HT-29 (cell line): Measurements from ENCODE around the gene HOXC6. TPM values are rescaled to one million over a fixed set of nuclear protein-coding genes. Genes with fewer than 3 reads are reported as not detected.
A peak's percentile ranks its signal among the peaks of the same experiment; 100 is the strongest.

ENCODE experiments used
- DNase-seq: peaks from one replicate; pipeline ENCODE4 v3.0.0-alpha.2; 2015; ENCODE audit warnings: low spot score
- total RNA-seq: library from RNA; depleted of rRNA; stranded (reverse); fragments of >200 nt; shearing (Covaris generic); gene quantifications from 2 replicates; pipeline ENCODE4 v1.2.3, GENCODE V29; 2014

The HOXC6 gene
- total RNA-seq, 1 experiment from 2014 or later = 1.4 TPM

DNA sequence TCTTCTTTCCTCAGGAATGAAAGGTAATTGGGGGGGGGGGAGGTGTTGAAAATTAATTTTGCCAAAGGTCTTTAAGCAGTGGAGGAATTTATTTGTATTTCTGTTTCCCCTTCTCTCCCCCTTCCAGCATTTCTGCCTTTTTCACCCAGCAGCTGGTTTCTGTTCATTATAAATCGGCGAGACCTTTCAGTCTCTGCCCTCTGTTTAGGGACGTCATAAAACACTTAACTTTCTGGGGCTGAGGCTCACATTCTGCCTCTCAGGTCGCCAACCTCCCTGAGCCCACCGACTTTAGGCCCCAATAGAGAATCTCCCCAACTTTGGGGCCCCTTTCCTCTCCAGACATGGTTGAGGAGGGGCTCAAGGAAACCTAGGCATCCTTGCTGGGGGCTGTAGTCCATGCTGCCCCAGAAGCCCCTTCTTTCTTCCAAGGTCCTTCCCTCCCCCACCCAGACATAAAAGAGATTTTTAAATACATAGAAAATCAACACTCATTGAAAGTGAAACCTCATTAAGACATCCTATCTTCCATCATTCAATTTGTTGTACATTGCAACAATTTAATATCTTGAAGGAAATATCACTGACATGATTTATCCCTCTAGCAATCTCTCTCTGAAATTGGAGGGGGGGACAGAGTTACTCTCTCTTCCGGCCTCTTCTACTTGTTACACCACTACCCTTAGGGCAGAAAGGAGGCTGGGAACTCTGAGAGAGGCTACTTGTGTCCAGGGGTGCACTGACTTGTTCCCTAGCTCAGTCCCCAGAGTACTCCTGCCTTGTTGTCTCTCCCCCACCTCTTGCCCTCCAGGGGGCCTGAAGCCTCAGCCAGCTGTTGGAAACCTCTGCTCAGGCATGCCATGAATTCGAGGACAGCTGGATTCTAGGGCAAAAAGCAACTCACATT, 2.5 kb upstream of the HOXC6 start:
- DNase-seq = no peak

DNA sequence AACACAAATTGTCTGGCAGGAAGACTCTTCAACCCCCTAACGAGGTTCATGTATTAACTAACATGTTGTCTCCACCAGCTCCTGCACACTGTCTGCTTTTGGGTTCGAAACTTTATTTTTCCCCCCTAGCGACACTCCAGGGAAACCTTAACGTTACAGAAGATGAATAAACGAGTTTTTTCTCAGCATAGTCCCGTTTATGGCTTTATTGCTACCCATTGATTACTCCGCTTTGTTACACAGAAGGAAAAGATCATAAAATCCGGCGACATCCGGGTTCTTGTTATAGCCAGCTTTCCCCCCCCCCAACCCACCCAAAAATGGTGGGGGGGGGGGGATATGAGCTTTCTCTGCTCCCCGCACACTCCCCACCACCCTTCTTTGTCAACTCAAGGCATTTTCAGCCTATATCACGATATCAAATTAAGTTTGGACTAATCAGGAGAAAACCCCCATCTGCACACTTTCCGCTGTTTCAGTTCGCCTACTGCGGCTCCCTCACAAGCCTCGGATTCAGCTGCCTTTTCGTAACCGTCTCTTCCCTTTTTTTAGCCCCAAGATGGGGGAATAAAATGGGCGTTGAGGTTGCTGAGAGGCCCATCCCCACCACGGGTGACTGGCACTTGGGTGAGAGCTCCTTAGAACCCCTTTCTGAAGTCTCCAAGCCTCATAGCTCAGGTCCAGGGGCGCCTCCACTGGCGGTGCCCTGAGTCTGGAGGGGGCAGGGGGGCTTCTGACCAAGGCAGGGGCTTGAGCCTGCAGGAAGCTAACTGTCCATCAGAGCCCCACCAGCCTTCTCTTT, 1.4 kb upstream of the HOXC6 start:
- no peak for DNase-seq

DNA sequence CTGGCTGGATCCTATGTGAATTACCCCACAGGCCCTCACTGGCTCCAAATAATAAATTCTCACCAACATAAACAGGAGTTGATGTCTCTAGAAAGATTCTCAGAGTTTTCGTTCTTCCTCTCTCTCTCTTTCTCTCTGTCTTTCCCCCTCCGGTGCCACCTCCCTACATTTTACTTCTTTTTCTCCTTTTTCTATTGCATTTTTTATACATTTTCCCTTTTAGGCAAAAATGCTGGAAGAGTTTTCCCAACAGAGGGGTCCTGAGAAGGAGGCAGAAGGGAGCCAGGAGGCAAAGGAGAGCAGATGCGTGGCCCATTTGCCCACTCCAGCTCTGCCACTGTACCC, 826 bp upstream of the HOXC6 start:
- no peak for DNase-seq

DNA sequence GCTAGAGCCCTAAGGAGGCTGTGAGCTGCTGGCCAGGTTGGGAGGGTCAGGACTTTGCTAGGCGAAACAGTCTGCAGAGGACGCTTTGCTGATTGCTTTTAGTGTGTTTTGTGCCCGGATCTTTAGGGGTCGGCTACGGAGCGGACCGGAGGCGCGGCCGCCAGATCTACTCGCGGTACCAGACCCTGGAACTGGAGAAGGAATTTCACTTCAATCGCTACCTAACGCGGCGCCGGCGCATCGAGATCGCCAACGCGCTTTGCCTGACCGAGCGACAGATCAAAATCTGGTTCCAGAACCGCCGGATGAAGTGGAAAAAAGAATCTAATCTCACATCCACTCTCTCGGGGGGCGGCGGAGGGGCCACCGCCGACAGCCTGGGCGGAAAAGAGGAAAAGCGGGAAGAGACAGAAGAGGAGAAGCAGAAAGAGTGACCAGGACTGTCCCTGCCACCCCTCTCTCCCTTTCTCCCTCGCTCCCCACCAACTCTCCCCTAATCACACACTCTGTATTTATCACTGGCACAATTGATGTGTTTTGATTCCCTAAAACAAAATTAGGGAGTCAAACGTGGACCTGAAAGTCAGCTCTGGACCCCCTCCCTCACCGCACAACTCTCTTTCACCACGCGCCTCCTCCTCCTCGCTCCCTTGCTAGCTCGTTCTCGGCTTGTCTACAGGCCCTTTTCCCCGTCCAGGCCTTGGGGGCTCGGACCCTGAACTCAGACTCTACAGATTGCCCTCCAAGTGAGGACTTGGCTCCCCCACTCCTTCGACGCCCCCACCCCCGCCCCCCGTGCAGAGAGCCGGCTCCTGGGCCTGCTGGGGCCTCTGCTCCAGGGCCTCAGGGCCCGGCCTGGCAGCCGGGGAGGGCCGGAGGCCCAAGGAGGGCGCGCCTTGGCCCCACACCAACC, 1.5 kb downstream of the HOXC6 start:
- DNase-seq = no peak

DNA sequence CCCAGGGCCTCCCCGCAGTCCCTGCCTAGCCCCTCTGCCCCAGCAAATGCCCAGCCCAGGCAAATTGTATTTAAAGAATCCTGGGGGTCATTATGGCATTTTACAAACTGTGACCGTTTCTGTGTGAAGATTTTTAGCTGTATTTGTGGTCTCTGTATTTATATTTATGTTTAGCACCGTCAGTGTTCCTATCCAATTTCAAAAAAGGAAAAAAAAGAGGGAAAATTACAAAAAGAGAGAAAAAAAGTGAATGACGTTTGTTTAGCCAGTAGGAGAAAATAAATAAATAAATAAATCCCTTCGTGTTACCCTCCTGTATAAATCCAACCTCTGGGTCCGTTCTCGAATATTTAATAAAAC, 2.2 kb downstream of the HOXC6 start:
- DNase-seq = no peak

DNA sequence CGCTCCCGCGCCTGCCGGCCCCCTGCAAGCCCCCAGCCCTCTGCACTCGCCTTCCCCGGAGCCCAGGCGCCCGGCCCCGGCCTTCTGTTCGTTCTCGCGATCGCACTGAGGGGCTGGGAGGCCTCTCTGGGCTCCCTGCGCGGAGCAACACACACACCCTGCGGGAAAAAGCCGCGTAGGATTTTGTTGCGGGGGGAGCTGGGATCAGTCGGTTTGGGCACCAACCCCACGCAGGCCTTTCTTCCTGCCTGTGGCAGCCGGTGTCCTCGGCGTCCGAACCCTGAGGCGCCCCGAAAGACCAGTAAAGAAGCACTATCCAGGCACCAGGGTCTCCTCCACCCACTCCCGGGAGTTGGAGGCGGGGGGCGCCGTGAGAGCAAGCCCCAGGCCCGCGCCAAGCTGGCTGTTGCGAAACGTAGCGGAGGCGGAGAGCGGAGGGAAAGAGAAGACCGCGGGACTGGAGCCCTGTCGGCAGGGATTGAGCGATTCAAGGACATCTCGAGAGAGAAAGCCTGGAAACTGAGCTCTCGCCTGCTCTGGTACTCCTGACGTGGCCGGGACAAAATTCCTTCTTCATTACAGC, 2.7 kb downstream of the HOXC6 start:
- no peak for DNase-seq

DNA sequence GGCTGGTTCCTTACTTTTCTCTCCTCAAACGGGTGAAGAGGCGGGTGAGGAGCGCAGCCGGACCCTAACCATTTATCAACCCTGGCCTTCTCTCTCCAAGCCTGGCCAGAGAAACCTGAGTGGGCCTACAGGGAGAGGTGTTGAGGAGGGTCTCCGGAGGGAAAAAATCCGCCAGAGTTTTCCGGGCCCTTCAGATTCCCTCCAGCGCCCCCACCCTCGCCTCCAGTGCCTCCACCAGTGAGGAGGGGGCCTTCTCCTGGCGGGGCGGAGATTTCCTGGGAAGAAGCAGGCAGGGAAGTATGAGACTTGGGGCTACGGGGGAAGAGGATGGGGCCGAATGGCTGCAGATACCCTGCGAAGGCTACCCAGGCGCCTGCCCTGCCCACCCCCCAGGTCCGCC, 3.2 kb downstream of the HOXC6 start:
- no peak for DNase-seq

DNA sequence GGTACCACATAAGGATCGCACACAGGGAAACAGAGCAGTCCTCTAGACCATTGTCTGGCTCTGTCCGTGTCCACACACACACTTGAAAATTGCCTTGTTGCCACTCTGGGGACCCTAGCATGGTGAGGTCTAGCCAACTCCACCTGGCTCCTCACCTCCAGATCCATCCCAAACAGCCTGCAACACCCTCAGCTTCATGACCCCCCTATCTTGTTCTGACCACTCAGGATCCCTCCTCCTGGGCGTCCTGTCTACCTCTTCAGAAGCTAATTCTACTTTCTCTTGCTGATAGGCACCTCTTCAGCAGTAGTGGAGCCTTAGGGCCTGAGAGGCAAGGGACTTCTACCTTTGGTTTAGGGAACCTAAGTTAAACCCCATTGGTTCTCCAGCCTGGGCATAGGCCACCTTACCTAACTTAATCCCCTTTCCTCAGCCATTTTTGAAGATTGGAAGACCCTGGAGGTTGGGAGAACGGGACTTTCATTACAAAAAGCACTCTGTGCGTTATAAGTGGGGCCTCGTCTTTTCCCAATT, 3.9 kb downstream of the HOXC6 start:
- DNase-seq = no peak

DNA sequence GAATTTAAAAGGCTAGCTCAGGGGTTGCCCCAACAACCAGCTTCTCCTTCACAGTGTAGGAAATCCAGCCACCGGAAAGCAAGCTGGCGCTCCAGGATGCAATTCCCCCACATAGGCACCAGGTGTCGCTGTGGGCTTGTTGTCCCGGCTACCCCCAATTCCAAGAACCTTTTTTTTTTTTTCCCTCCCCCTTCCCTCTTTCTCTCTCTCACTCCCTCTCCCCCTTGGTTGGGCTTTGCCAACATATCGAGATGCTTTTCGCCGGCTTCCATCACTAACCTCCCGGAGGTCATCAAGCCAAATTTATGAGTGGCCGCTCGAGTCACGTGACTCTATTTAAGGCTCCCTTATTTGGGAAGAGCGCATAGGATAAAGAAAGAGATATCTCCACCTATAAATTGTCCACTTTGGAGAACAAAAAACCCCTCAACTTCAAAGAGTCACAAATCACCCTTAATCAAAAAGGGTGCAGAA, 4.4 kb downstream of the HOXC6 start, which contains the start of gene HOXC5:
TSS of gene HOXC5 (plus strand) at position 424 of the 474 bp plus-strand sequence. CDS start 73 bp downstream, outside the sequence.
- DNase-seq = peak; percentile 95

DNA sequence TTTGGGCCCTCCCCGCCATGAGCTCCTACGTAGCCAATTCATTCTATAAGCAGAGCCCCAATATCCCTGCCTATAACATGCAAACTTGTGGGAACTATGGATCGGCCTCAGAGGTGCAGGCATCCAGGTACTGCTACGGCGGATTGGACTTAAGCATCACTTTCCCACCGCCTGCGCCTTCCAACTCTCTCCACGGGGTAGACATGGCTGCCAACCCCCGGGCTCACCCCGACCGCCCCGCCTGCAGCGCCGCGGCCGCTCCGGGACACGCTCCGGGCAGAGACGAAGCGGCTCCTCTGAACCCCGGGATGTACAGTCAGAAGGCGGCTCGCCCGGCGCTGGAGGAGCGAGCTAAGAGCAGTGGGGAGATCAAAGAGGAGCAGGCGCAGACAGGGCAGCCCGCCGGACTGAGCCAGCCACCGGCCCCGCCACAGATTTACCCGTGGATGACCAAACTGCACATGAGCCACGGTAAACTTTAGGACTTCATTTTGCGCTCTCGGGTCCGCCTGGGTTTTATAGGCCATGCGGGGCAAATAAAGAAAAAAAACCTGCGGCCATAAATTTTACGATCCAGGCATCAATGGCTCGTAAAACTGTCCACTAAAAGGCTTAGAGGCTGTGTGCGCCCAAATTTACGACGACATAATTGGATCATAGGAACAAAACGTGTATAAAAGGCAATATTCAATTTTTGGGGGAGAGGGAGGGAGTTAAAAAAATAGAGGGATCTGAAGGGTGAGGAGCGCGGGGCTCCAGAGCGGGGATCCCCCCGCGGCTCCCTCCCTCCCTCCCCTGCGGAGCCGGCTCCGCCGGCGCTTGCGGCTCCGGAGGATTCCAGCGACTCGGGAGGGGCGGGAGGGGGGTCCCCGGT, 5.1 kb downstream of the HOXC6 start:
- DNase-seq = peak; percentile 90

DNA sequence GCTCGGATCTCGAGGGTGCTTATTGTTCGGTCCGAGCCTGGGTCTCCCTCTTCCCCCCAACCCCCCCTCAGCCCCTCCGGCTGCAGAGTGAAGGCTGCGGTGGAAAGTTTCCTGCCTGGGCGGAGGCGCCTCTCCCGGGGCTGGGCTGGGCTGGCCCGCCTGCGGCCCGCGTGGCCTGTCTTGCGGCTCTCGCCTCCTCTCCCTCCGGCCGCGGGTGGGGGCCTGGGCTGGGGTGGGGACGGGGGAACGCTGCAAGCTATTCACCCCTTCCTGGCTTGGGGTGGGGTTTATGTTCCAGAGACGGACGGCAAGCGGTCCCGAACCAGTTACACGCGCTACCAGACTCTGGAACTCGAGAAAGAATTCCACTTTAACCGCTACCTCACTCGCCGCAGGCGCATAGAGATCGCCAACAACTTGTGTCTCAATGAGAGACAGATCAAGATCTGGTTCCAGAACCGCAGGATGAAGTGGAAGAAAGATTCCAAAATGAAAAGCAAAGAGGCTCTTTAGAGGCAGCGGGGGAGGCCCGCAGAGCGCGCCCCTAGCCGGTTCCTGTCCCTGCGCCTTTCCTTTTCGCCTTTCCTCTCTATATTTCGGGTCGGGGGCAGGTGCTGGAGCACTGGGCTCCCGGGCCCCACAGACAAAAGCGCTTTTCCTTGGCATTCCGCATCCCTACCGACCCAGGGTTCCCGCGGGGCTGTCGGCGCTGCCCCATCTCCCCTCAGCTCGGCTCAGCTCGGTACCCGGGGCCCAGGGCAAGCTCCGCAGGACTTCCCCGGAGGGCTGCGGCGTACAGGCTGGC, 5.9 kb downstream of the HOXC6 start:
- DNase-seq = no peak

DNA sequence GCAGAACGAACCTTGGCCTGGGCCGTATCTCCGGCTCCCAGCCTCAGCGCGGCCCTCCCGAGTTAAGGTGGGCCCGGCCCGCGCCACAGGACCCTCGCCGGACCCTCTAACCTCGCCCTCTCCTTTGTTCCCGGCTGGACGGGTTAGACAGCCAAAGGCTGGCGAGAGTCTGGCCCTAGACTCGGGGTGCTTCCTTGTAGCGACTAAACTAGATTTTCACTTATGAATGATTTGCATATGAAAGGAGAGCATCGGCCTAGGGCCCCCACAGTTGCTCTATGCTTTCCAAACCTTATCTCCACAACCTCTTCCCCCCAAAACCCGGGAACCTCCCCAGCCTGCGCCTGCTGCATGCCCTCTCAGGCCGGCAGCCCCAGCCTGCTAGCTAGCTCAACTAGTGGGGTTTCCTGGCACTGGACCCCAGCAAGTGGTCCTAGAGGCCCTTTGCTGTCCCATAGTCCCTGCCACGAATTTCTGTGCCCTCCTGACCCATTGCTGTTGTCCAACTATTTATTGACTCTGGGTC, 6.6 kb downstream of the HOXC6 start:
- no peak for DNase-seq

DNA sequence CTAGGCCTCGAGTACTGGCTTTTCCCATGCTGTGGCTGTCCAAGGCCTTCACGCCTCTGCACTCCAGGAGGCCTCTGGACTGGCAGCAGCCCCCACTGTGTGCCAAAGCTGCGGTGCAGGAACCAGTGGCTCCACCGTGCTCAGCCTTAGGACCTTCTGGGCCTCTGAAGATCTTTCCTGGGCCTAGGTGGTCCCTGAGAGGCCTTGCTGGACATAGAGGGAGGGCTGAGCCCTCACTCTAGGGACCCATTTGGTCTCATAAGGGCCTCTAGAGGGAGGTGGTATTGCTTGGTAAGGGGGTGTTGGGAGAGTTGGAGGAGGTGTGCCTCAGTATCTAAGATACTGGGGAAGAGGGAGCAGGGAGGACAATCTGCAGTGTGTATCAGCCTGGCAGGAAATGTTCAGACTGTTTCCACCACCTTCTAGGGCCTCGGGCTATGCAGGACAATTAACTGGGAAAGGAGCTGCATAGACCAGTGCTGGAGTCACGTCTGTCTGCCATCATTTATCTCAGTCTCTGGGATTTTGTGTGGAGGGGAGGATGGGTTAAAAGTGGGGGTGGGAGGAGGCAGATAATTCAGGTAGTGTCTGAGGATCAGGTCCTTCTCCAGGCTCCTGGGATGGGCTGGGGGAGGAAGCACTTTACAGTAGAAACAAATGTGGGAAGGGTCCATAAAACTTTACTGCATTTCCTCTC, 7.5 kb downstream of the HOXC6 start:
- DNase-seq = no peak

DNA sequence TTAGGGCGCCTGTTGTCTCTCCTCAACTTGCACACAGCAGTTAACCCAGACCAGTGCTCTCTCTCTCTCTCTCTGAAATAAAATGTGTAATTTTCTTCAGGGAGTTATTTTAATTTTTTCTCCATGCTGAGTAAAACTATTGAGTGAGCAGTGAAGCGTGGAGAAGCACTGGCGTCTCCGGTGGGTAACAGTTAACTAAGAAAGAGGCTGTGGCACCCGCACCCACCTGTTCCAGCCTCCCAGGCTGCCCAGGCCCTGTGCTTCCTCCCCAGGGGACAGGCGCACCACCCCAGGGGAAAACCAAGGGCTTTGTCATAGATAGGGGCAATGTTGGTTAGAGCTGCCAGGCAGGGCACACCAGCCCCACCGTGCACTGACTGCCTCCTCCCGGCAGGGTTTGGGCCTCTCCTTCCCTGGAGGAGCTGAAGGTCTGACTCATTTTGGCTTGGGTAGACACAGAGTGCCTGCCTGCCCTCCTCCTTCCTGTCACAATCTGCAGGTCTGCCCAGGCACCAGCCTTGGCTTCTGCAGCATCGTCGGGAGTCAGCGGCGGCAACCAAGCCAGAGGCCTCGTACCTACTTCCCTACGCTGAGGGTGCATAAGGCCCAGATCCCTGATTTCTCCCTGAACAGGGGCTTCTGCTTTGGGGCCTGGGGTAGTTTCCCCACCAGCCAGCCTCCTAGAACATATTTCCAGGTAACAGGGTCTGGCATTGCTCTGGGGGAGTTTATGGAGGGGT, 8.6 kb downstream of the HOXC6 start:
- peak; percentile 63 for DNase-seq

DNA sequence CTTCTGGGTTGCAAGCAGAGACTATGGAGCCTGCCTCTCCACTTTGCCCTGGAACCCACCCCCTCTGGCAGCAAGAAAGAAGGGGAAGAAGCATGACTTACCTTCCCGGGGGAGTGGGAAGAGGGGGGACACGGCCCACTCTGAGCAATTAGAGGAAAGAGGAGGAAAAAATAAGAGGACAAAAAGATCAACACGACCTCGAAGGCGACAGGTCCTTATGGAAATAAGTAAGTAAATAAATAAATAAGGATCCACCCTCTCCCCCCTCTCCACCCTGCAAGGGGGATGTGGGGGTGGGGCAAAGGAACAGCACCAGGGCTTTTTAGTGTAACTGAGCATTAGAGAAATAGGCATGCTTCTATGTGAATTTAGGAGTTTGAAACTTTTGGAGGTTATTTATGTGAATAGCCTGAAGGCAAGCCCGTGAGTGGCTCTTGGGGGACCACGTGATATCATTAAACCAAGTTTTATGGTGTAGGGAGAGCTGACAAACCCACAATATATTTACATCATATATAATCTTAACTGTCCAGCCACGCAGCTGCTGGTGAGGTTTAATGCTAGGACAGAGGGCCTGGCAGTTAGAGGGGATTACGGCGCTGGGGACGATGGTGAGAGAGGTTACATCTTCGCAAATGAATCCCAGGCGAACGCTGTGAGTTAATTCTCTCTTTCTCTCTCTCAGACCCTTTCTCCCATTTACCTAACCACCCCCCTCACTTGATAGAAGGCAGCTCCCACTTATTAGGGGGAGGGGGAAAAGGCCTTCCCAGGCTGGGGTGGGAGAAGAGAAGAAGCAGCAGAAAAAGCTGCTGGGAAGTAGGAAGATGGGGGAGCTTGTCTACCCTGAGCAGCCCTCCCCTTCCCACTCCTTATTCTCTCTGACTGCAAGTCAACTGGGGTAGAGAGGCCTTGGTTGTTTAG, 9.4 kb downstream of the HOXC6 start:
- DNase-seq = peak; percentile 31

DNA sequence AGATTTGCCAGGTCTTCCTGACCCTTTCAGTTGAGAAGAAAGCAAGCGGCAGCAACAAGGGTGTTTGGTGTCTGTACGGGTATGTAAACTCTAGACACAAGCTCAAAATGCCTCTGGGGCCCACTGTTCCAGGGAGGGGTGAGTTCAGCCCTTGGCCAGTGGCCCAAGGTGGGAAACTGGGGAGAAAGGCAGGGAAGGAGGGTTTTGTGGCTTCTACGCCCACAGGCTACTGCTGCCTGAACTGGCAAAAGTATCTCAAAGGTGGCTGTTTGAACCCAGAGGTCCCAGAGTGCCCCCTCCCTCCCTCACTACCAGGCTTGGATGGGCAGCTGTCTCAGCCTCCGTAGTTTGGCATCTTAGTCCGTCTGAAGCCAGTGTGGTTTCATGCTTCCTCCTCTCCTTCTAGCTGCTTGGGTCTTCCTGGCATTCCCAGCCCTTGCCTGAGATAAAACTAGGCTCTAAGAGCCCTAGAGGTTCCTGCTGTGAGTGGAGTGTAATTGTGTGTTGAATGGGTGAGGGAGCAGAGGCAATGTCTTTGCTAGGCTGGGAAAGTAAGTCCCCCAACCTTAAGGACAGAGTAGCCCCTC, 10.1 kb downstream of the HOXC6 start:
- DNase-seq = peak; percentile 57
